ENCODE results near the gene ARMC9.
A peak's percentile ranks its signal among the peaks of the same experiment; 100 is the strongest.

Gene ARMC9

DNA sequence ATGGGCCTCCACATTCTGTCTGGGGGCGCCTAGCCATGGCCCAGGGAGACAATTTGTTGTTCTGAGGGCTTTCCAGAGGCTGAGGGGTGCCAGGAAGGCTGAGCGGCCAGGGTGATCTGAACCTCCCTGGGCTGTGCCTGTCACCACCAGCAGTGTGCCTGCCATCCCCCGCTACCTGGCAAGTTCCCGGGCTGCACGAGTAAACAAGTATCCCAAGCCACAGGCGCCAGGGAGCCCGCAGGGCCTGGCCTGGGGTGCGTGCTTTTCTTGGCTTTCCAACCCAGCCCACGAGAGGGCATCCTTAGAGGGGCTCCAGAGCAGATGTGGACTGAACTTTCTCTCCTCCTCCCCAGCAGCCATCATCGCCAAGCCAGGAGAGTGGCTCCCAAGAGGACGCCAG lies 162.0 kb downstream of the ARMC9 start:
- H3K27ac ChIP-seq, result no peak overlapping the region
- ChIA-PET CTCF (interaction anchor here (0.6 kb wide), 1 partner anchor 119 kb away, joined by 3 read pairs; no protein-coding TSS in a partner anchor), POLR2A (ENCODE audit: low non-redundant PET) (no interaction called here)
- no peak for TF ChIP-seq CTCF (conservative IDR thresholded peaks at IDR 0.05; ENCODE audit: low read depth)
- no peak for DNase-seq (ENCODE audit: low spot score)

- ChIA-PET CTCF (interaction anchor here (0.6 kb wide), 1 partner anchor 119 kb away, joined by 3 read pairs; no protein-coding TSS in a partner anchor), POLR2A (ENCODE audit: low non-redundant PET) (no interaction called here)
- DNase-seq (ENCODE audit: low spot score), result no peak
- H3K27ac ChIP-seq, result no peak overlapping the region
- TF ChIP-seq CTCF (conservative IDR thresholded peaks at IDR 0.05; ENCODE audit: low read depth), result no peak
Measured at GRCh38 chr2:231360881-231361371, 162.5 kb downstream of the ARMC9 start.

DNA sequence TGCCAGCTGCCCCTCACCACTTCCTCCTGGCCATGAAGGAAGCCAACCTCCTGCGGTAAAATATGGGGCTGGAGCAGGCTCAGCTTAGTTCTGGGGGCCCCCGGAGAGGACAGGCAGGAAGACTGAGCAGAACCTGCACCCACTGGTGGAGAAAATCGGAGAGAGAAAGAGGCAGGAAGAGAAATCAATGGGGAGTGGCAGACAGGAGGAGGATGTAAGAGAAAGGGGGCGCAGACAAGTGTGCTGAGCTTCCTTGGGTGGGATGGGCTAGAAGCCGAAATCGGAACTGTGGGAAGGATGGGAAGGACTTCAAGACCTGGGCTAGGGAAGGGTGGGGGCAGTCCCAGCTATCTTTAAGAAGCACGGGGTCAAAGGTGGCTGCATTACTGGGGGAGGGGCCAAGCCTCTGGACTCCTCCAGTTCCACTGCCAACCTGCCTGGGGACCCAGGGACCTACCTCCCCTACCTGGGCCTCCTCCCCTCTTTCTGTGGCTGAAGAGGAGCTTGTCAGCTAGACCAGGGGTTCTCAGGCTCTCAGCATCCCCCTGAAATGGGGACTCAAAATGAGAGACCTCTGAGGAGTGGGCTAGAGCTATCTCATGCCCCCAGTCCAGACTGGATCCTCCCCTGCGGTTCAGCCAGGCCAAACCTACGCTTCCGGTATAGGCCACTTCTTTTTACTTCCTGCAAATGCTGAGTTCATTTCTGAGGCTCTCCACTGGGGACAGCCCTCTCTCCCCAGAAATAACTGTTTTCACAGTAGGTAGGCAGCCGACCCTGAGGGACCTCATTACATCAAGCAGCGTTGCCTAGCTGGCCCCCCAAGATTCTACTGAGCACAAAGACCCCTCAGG lies 163.5 kb downstream of the ARMC9 start:
- POLR2A ChIA-PET (ENCODE audit: low non-redundant PET), result no interaction called here
- CTCF ChIA-PET, result interaction anchor here (0.5 kb wide), 1 partner anchor 117 kb away, joined by 3 read pairs; no protein-coding TSS in a partner anchor
- DNase-seq (ENCODE audit: low spot score), result no peak
- no peak overlapping the region for H3K27ac ChIP-seq
- TF ChIP-seq CTCF (conservative IDR thresholded peaks at IDR 0.05; ENCODE audit: low read depth), result no peak

- ChIA-PET POLR2A (ENCODE audit: low non-redundant PET) (no interaction called here), CTCF (interaction anchor here (0.6 kb wide), 1 partner anchor 8 kb away, joined by 3 read pairs; no protein-coding TSS in a partner anchor)
- TF ChIP-seq CTCF (conservative IDR thresholded peaks at IDR 0.05; ENCODE audit: low read depth), result no peak
- DNase-seq (ENCODE audit: low spot score), result no peak
- no peak overlapping the region for H3K27ac ChIP-seq
Measured at GRCh38 chr2:231362555-231363184, 164.2 kb downstream of the ARMC9 start.

- no peak for TF ChIP-seq CTCF (conservative IDR thresholded peaks at IDR 0.05; ENCODE audit: low read depth)
- no peak for DNase-seq (ENCODE audit: low spot score)
- CTCF ChIA-PET, result no interaction called here
- POLR2A ChIA-PET (ENCODE audit: low non-redundant PET), result no interaction called here
- H3K27ac ChIP-seq, result no peak overlapping the region
Measured at GRCh38 chr2:231364061-231364460, 165.6 kb downstream of the ARMC9 start.

DNA sequence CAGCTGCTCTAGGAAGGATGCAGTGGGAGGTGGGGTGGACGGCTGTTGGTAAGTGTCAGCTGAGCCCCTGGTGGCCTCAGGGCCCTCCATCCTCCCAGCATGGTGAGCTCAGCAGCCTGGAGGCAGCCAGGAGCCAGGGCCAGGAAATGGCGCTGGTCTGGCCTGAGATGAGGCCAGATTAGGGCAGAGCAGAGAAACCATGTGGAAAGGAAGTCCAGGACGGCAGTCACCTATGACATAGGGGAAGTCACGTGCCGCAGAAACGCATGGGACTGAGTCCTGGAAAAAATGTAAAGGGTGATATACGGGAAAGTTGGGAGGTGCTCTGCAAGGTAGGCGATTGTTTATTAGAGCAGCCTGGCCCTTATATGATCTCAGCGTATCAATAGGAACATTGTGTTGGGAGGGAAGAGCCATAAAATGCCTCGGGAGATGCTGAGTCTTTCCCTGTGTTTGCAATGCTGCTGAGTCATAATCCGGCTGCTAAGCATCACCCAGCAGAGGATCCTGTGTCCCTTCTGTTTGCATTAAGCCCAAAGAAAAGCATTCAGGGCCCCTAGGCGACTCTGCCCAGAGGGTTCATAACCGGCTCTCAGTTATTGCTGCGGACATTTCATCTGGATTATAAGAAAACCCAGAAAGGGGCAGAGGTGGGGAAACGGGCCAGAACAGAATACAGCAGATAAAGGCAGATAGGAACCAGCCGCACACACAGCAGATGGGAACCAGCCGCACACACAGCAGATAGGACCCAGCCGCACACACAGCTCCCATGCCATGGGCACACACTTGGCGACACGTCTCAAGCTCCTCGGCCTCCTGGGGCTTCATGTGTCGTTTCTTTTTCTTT lies 166.8 kb downstream of the ARMC9 start:
- H3K27ac ChIP-seq, result peak overlapping the region; percentile 37
- peak; percentile 79 for DNase-seq (ENCODE audit: low spot score)
- no peak for TF ChIP-seq CTCF (conservative IDR thresholded peaks at IDR 0.05; ENCODE audit: low read depth)
- POLR2A ChIA-PET (ENCODE audit: low non-redundant PET), result no interaction called here
- CTCF ChIA-PET, result interaction anchor here (0.6 kb wide), 1 partner anchor 52 kb away, joined by 6 read pairs; no protein-coding TSS in a partner anchor

Data from RWPE1 (cell line).